ENCODE data around the gene BAZ2A. TPM values are rescaled to one million over a fixed set of nuclear protein-coding genes. Genes with fewer than 3 reads are reported as not detected.
A peak's percentile ranks its signal among the peaks of the same experiment; 100 is the strongest.

The BAZ2A gene
- total RNA-seq, 1 donor from 2014 or later, result 92.8 TPM

- Histone ChIP-seq H3K9me3 (no peaks in the 10 kb centered on the region), H3K36me3 (peaks cover 0 to 18% of the 10 kb centered on the region in 2 donors), H3K4me3 (peak overlapping the region; percentile 74 to 94), H3K4me1 (peaks cover 60% of the 10 kb centered on the region), H3K27me3 (no peaks in the 10 kb centered on the region), H3K27ac (peak overlapping the region; percentile 100)
- TF ChIP-seq POLR2A (IDR thresholded peaks at IDR 0.05), result no peak
- TF ChIP-seq POLR2AphosphoS5 (IDR thresholded peaks at IDR 0.05; ENCODE audit: insufficient read depth in 1 of 2, low read depth in 1 of 2), result peak; percentile 52 to 66
- intact Hi-C loops (cut with DNase I), result loop anchor here (10.0 kb wide), 1 partner anchor 120 kb away; no protein-coding TSS in a partner anchor
- no peak for DNase-seq (ENCODE audit: extremely low spot score in 2 of 2)
These were observed 4.2 kb upstream of the BAZ2A start for GRCh38 chr12:56634242-56634836.

DNA sequence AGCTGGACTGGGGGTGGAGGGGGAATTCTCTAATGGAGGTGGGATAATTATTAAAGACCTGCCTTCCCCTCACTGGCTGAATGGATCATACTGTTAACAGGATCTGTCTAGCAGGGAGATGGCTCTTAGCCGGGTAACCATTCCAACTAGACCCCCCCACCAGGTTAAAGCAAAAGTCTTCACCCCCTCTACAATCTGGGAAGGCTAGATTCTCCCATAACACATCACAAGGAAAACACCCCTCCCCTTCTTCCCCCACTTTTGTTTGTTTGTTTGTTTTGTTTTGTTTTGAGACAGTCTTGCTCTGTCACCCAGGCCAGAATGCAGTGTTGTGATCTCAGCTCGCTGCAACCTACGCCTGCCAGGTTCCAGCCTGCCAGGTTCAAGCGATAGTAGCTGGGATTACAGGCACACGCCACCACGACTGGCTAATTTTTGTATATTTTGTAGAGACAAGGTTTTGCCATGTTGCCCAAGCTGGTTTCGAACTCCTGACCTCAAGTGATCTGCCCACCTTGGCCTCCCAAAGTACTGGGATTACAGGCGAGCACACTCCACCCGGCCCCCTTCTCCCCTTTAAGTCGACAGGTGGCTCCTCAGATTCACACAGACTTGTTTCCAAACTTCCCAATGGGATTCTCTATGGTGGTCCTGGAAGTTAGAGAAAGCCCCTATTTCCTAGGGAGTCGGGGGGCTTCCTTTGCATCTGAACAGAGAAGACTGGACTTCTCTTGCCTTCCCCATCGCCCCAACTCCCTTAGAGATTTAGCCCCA is 3.5 kb upstream of the BAZ2A start:
- intact Hi-C loops (cut with DNase I), result loop anchor here (10.0 kb wide), 1 partner anchor 119 kb away; no protein-coding TSS in a partner anchor
- Histone ChIP-seq H3K27ac (peak overlapping the region; percentile 100), H3K27me3 (no peaks in the 10 kb centered on the region), H3K9me3 (no peaks in the 10 kb centered on the region), H3K36me3 (peaks cover 0 to 11% of the 10 kb centered on the region in 2 donors), H3K4me3 (peak overlapping the region; percentile 74 to 94), H3K4me1 (peaks cover 63% of the 10 kb centered on the region)
- TF ChIP-seq POLR2AphosphoS5 (IDR thresholded peaks at IDR 0.05; ENCODE audit: insufficient read depth in 1 of 2, low read depth in 1 of 2), result no peak
- TF ChIP-seq CTCF (IDR thresholded peaks at IDR 0.05), result no peak
- TF ChIP-seq POLR2A (IDR thresholded peaks at IDR 0.05), result no peak
- DNase-seq (ENCODE audit: extremely low spot score in 2 of 2), result no peak

GRCh38 chr12:56632701-56633467 is 2.8 kb upstream of the BAZ2A start:
- H3K4me1 ChIP-seq, result peaks cover 70% of the 10 kb centered on the region
- H3K27ac ChIP-seq, result peak overlapping the region; percentile 100

GRCh38 chr12:56631790-56632700 is 1.9 kb upstream of the BAZ2A start:
- intact Hi-C loops (cut with DNase I), result loop anchor here (10.0 kb wide), 1 partner anchor 117 kb away; no protein-coding TSS in a partner anchor
- TF ChIP-seq POLR2AphosphoS5 (IDR thresholded peaks at IDR 0.05; ENCODE audit: insufficient read depth in 1 of 2, low read depth in 1 of 2) (peak; percentile 47 to 60), POLR2A (IDR thresholded peaks at IDR 0.05) (no peak), CTCF (IDR thresholded peaks at IDR 0.05) (no peak)
- no peaks in the 10 kb centered on the region for H3K9me3 ChIP-seq
- no peak for DNase-seq (ENCODE audit: extremely low spot score in 2 of 2)
- no peaks in the 10 kb centered on the region for H3K27me3 ChIP-seq
- no peaks in the 10 kb centered on the region for H3K36me3 ChIP-seq
- H3K27ac ChIP-seq, result peak overlapping the region; percentile 100
- peak overlapping the region; percentile 26 to 94 for H3K4me3 ChIP-seq
- H3K4me1 ChIP-seq, result peaks cover 70% of the 10 kb centered on the region

More at GRCh38 chr12:56632701-56633467, 2.8 kb upstream of the BAZ2A start:
- no peaks in the 10 kb centered on the region for H3K9me3 ChIP-seq
- no peaks in the 10 kb centered on the region for H3K27me3 ChIP-seq
- intact Hi-C loops (cut with DNase I), result loop anchor here (10.0 kb wide), 1 partner anchor 118 kb away; no protein-coding TSS in a partner anchor
- TF ChIP-seq POLR2A (IDR thresholded peaks at IDR 0.05), result no peak
- no peak for TF ChIP-seq CTCF (IDR thresholded peaks at IDR 0.05)
- TF ChIP-seq POLR2AphosphoS5 (IDR thresholded peaks at IDR 0.05; ENCODE audit: insufficient read depth in 1 of 2, low read depth in 1 of 2), result no peak
- peaks cover 0 to 3% of the 10 kb centered on the region in 2 donors for H3K36me3 ChIP-seq
- DNase-seq (ENCODE audit: extremely low spot score in 2 of 2), result no peak
- H3K4me3 ChIP-seq, result peak overlapping the region; percentile 26 to 94
